Heart right ventricle (tissue), 16 donors: Measurements from ENCODE around the gene LGALS8. TPM values are rescaled to one million over a fixed set of nuclear protein-coding genes. Genes with fewer than 3 reads are reported as not detected.

ENCODE experiments used
- ATAC-seq, 8 donors: fragments of 200-7000 bp; cut with Tn5 transposase; one replicate each; pipeline ENCODE4 v1.9.1; 2020; ENCODE audit warnings: mild to moderate bottlenecking in 8 of 8, moderate library complexity in 8 of 8, moderate number of reproducible peaks in 1 of 8
- DNase-seq, 2 donors: peaks; one replicate each; pipeline ENCODE4 v3.0.0-alpha.2; 2020
- H3K27ac ChIP-seq, 10 donors: fragments of 200-600 bp; sonication (generic) in 2 of 10; one replicate each; pipeline versions ENCODE4 v1.5.0 to v1.8.0; 2020 to 2022; ENCODE audit warnings: mild to moderate bottlenecking in 3 of 10
- H3K27me3 ChIP-seq, 7 donors: fragments of 200-600 bp; one replicate each; pipeline ENCODE4 v1.8.0; 2021 to 2022; ENCODE audit warnings: mild to moderate bottlenecking in 2 of 7
- H3K36me3 ChIP-seq, 9 donors: fragments of 200-600 bp; sonication (generic) in 1 of 9; one replicate each; pipeline versions ENCODE4 v1.5.0 to v1.8.0; 2020 to 2022; ENCODE audit warnings: mild to moderate bottlenecking in 2 of 9
- H3K4me1 ChIP-seq, 9 donors: fragments of 200-600 bp; sonication (generic) in 1 of 9; one replicate each; pipeline versions ENCODE4 v1.5.0 to v1.8.0; 2020 to 2022; ENCODE audit warnings: mild to moderate bottlenecking in 4 of 9
- H3K4me3 ChIP-seq, 10 donors: fragments of 200-600 bp; sonication (generic) in 2 of 10; one replicate each; pipeline versions ENCODE4 v1.5.0 to v1.8.0; 2020 to 2022; ENCODE audit warnings: mild to moderate bottlenecking in 7 of 10, moderate library complexity in 2 of 10
- H3K9me3 ChIP-seq, 11 donors: fragments of 200-600 bp in 10 of 11; sonication (generic) in 2 of 11; one replicate each; pipeline versions ENCODE4 v1.5.0 to v1.8.0; 2013 to 2022; ENCODE audit warnings: mild to moderate bottlenecking in 2 of 11, control low read depth in 1 of 11, moderate library complexity in 1 of 11
- WGBS, 2 donors: extraction: QIAGEN DNeasy Blood & Tissue Kit; methylation state at CpG; one replicate each; pipeline ENCODE4 v1.1.7; 2013; ENCODE audit warnings: inconsistent platforms in 1 of 2; 5-methylcytosine and 5-hydroxymethylcytosine counted together
- intact Hi-C, 10 donors: fragments of 100-400 bp; cut with DNase I; formaldehyde crosslinking; loops; one replicate each; pipeline versions ENCODE4 v1.11.1 to v1.14.2; 2022
- polyA plus RNA-seq, 2 donors: library from polyadenylated mRNA; stranded (reverse); fragments of 200-250 nt; gene quantifications; one replicate each; pipeline ENCODE4 v1.2.3, GENCODE V29; 2013
- total RNA-seq, 10 donors: library from RNA; stranded (reverse); fragmentation: NEBNext Ultra II Directional in 3 of 10; extraction: Animal tissue kit (Norgen Biotek cat#: 25700) in 3 of 10; gene quantifications; one replicate each; pipeline versions ENCODE4 v1.2.1 to v1.2.4, GENCODE V29; 2021 to 2023
- TF ChIP-seq, protein P1 (sequence below), 9 donors: fragments of 200-600 bp; sonication (generic) in 2 of 9; IDR thresholded peaks; one replicate each; pipeline versions ENCODE4 v1.5.0 to v1.8.0; 2021 to 2022; ENCODE audit warnings: antibody characterized with exemption in 9 of 9, mild to moderate bottlenecking in 5 of 9, moderate library complexity in 1 of 9
- donor health status: Arrhythmogenic right ventricular cardiomyopathy.
- donor health status: ischemic (EF 13 %, LVEDD 7.1; RV severe dilation, severe dysfunction).
- donor health status: healthy with polysubstance abuse.
- donor health status: DM: no; HTN: yes; CAD: no.
- donor health status: DM: no; HTN: no; CAD: no.
- donor health status: ischemic (EF 25% LVEDD 6.9; RV normal size, moderate dysfunction).
- donor health status: ischemic (EF 25% LVEDD 5.7; RV mildly dilated, moderate dysfunction).
- donor health status: healthy.
- donor health status: DM: yes; HTN: yes; CAD: no.
- donor health status: Ischemic cardiomyopathy.
- donor health status: ischemic (EF 35%, LVEDD 5.7; RV mildly dilated, moderate dysfunction).
- donor health status: nonischemic (EF 11% LVEDD 7.7; RV severe dilation, severe dysfunction).
- donor health status: DM: yes; HTN: yes; CAD: no.
- donor health status: PGD.
- donor health status: ischemic (EF 29% LVEDD 5.4; RV normal size, mild dysfunction).
- donor health status: nonischemic (EF 23%, LVEDD 6.1; RV moderate dilation, normal function).

LGALS8 gene
- total and polyA plus RNA-seq, 12 donors = 36.7 to 107 (median 89.7) TPM

DNA sequence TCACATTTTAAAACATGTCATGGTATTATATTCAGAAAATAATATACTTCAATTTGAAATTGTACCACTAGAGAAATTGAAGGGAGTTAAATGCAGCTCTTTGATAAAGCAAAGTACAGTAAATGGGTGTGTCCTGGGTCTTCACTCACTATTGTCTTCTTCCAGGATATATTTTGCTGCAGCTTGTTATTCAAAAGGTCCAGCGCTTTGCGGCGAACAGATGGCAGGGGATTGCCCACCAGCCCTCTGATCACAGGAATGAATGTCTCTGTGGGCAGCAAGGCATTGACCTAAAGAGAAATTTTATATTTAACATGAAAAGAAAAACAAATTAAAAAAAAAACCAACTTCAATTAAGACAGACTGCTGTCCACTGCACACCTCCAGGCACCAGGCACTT lies 35.1 kb downstream of the LGALS8 start:
- Histone ChIP-seq H3K4me1 (no peaks in the 10 kb centered on the region), H3K36me3 (peaks cover 0 to 100% (median 42%) of the 10 kb centered on the region in 9 donors), H3K4me3 (no peak overlapping the region), H3K27me3 (no peaks in the 10 kb centered on the region), H3K9me3 (no peaks in the 10 kb centered on the region), H3K27ac (no peak overlapping the region)
- DNase-seq (no peak), ATAC-seq (no peak)
- WGBS, 2 donors = 96 to 100% methylated on average over 3 of the region's 3 CpGs
- intact Hi-C loops = loop anchor here in 1 of 10 donors (5.0 kb wide), 1 partner anchor 38 kb away; no protein-coding TSS in a partner anchor
- TF ChIP-seq, protein P1, sequence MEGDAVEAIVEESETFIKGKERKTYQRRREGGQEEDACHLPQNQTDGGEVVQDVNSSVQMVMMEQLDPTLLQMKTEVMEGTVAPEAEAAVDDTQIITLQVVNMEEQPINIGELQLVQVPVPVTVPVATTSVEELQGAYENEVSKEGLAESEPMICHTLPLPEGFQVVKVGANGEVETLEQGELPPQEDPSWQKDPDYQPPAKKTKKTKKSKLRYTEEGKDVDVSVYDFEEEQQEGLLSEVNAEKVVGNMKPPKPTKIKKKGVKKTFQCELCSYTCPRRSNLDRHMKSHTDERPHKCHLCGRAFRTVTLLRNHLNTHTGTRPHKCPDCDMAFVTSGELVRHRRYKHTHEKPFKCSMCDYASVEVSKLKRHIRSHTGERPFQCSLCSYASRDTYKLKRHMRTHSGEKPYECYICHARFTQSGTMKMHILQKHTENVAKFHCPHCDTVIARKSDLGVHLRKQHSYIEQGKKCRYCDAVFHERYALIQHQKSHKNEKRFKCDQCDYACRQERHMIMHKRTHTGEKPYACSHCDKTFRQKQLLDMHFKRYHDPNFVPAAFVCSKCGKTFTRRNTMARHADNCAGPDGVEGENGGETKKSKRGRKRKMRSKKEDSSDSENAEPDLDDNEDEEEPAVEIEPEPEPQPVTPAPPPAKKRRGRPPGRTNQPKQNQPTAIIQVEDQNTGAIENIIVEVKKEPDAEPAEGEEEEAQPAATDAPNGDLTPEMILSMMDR (IDR thresholded peaks at IDR 0.05) = no peak

DNA sequence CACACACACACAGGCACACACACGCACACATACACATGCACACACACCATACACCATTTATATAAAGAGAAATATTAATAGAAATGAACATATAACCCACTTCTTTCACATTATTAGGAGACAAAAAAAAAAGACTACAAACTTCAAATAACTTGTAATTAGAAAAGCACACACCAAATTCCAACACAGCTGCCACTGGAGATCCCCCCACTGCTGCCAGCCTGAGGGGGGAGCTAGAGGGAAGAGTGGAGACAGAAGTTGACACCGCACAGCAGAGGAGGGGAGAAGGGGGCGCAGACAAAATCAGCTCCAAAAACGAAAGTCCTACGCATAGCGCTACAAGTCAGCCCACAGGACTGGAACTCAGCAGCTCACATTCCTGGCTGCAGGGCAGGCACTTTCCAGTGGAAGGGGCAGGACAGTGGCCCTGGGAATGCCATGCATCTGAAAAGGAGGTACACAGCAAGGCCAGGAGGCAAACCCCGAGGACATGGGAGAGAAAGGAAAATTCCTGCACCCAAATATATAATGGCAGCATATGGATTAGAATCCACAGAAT lies 36.5 kb downstream of the LGALS8 start:
- H3K27me3 ChIP-seq = no peaks in the 10 kb centered on the region
- TF ChIP-seq, protein P1 (IDR thresholded peaks at IDR 0.05) = no peak
- H3K4me3 ChIP-seq = no peak overlapping the region
- H3K36me3 ChIP-seq = peaks cover 0 to 100% (median 43%) of the 10 kb centered on the region in 9 donors
- intact Hi-C loops = no loop called here
- H3K4me1 ChIP-seq = no peaks in the 10 kb centered on the region
- 91 to 94% methylated on average over 7 of the region's 7 CpGs for WGBS, 2 donors
- DNase-seq (no peak), ATAC-seq (no peak)
- no peak overlapping the region for H3K27ac ChIP-seq
- no peaks in the 10 kb centered on the region for H3K9me3 ChIP-seq

DNA sequence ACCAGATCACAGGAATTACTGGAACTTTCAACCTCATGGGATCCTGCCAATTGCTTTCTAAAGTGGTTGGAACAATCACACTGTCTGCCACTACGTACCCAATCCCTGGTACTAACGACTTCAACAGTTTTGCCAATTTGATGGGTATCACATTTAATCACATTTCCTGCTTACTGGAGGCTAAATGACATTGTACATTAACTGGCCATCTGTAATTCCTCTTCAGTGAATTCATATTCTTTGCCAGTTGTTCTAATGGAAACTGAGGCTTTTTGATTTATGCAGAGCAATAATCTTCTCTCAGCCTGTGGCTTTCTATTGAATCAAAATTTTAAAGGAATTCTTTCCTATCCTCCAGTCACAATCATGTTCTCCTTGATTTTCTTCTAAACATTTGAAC lies 38.2 kb downstream of the LGALS8 start:
- H3K9me3 ChIP-seq = no peaks in the 10 kb centered on the region
- intact Hi-C loops = no loop called here
- no peak for DNase-seq
- no peak overlapping the region for H3K27ac ChIP-seq
- TF ChIP-seq, protein P1 (IDR thresholded peaks at IDR 0.05) = no peak
- no peak for ATAC-seq
- H3K4me1 ChIP-seq = no peaks in the 10 kb centered on the region
- WGBS, 2 donors = 78 to 79% methylated on average over 2 of the region's 2 CpGs
- H3K27me3 ChIP-seq = no peaks in the 10 kb centered on the region
- no peak overlapping the region for H3K4me3 ChIP-seq
- H3K36me3 ChIP-seq = peaks cover 0 to 100% (median 41%) of the 10 kb centered on the region in 9 donors

DNA sequence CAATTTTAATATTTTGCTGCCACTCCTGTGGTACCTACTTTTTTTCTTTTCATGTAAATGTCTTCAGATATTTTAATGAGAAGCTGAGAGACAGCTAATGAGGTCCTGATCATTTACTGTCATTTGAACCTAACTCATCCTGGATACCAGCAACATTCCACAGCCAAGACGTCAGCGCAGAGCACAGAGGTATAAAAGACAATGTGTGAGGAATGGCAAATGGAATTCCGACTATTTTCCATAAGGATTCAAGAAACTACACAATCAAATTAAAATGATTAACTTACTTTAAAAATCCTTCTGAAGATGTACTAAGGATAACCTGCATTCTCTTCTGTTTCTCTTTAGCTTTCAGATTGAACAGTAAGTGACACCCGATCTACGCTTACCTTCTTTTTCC lies 41.7 kb downstream of the LGALS8 start:
- H3K9me3 ChIP-seq = no peaks in the 10 kb centered on the region
- no peak for DNase-seq
- H3K27me3 ChIP-seq = no peaks in the 10 kb centered on the region
- peaks cover 0 to 100% (median 46%) of the 10 kb centered on the region in 9 donors for H3K36me3 ChIP-seq
- intact Hi-C loops = no loop called here
- H3K27ac ChIP-seq = no peak overlapping the region
- H3K4me1 ChIP-seq = no peaks in the 10 kb centered on the region
- TF ChIP-seq, protein P1 (IDR thresholded peaks at IDR 0.05) = no peak
- WGBS, 2 donors = 92 to 93% methylated on average over 5 of the region's 5 CpGs
- ATAC-seq = no peak
- H3K4me3 ChIP-seq = no peak overlapping the region
